DND-41 (cell line): Measurements from ENCODE around the gene IHH.

Experiments used
- ATAC-seq: fragments of 200-7000 bp; cut with Tn5 transposase; 3 replicates; pipeline ENCODE4 v1.9.1; 2021; ENCODE audit warnings: low read depth; ENCODE audit not compliant: insufficient read depth
- DNase-seq: peaks from one replicate; pipeline ENCODE4 v3.0.0-alpha.2; 2020
- H2AFZ ChIP-seq: 2 replicates; pipeline ENCODE4 v1.6.0; 2012; ENCODE audit warnings: low read depth, low read length
- H3K27ac ChIP-seq: 2 replicates; pipeline ENCODE4 v1.5.1; 2012; ENCODE audit warnings: low read length, inconsistent platforms
- H3K27me3 ChIP-seq: fragments of 200-600 bp; sonication (generic); 2 replicates; pipeline ENCODE4 v1.6.0; 2012; ENCODE audit warnings: low read length, mild to moderate bottlenecking, inconsistent platforms; ENCODE audit not compliant: insufficient read depth, poor library complexity
- H3K36me3 ChIP-seq: 2 replicates; pipeline ENCODE4 v1.5.1; 2012; ENCODE audit warnings: low read length, inconsistent platforms; ENCODE audit not compliant: insufficient read depth
- H3K4me1 ChIP-seq: 2 replicates; pipeline ENCODE4 v1.5.1; 2012; ENCODE audit warnings: mild to moderate bottlenecking, low read length; ENCODE audit not compliant: insufficient read depth
- H3K4me2 ChIP-seq: 2 replicates; pipeline ENCODE4 v1.6.0; 2012; ENCODE audit warnings: mild to moderate bottlenecking, moderate library complexity, low read length, inconsistent platforms; ENCODE audit not compliant: insufficient read depth
- H3K4me3 ChIP-seq, 2 experiments: fragments of 200-600 bp in 1 of 2; shearing (Covaris generic) in 1 of 2; 2 replicates each; pipeline ENCODE4 v1.5.1; 2012 to 2016; ENCODE audit warnings: inconsistent platforms in 2 of 2, low read length in 2 of 2, mild to moderate bottlenecking in 2 of 2, low read depth in 1 of 2, moderate library complexity in 1 of 2
- H3K79me2 ChIP-seq: 2 replicates; pipeline ENCODE4 v1.6.0; 2012; ENCODE audit warnings: low read length, inconsistent platforms; ENCODE audit not compliant: insufficient read depth
- H3K9ac ChIP-seq: 2 replicates; pipeline ENCODE4 v1.6.0; 2012; ENCODE audit warnings: low read depth, mild to moderate bottlenecking, inconsistent platforms, low read length, moderate library complexity
- H3K9me3 ChIP-seq: 2 replicates; pipeline ENCODE4 v1.5.1; 2012; ENCODE audit warnings: low read length, moderate library complexity, mild to moderate bottlenecking, inconsistent platforms; ENCODE audit not compliant: insufficient read depth, severe bottlenecking
- H4K20me1 ChIP-seq: 2 replicates; pipeline ENCODE4 v1.6.0; 2012; ENCODE audit warnings: low read length; ENCODE audit not compliant: insufficient read depth
- EZH2 ChIP-seq: IDR thresholded peaks from 3 replicates; pipeline ENCODE4 v1.6.1; 2012; ENCODE audit warnings: borderline replicate concordance, low read depth, mild to moderate bottlenecking, moderate library complexity, low read length, inconsistent platforms; ENCODE audit not compliant: severe bottlenecking
- TF ChIP-seq, protein P1 (sequence below): IDR thresholded peaks from 2 replicates; pipeline ENCODE4 v1.5.1; 2012; ENCODE audit warnings: borderline replicate concordance, low read length, moderate library complexity, mild to moderate bottlenecking; ENCODE audit not compliant: poor library complexity, severe bottlenecking; ENCODE audit errors: extremely low read depth

Gene IHH

DNA sequence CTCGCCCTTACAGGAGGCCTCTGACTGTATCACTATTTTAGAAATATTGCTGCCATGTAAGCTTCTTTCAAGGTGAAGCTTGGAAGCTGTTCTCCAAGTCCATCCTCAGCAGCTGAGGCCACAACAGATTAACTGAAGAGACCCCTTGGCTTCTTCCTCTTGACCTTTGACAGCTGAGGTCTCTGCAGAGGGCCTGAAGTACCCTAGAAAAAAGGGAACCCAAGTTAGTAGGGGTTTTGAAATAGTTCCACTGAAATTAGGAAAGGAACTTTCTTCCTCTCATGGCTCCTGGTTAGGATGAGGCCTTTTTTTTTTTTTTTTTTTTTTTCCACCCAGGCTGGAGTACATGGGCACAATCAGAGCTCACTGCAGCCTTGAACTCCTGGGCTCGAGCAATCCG lies 15.5 kb upstream of the IHH start:
- Histone ChIP-seq H3K27ac (no peak overlapping the region), H3K4me3 (no peak overlapping the region), H2AFZ (no peak overlapping the region), H3K79me2 (no peaks in the 10 kb centered on the region), H3K9me3 (no peaks in the 10 kb centered on the region), H3K4me1 (no peaks in the 10 kb centered on the region), H3K27me3 (no peaks in the 10 kb centered on the region), H3K4me2 (no peak overlapping the region), H3K36me3 (peaks cover 35% of the 10 kb centered on the region; the same call in 1 of the 2 replicates), H3K9ac (no peak overlapping the region), H4K20me1 (no peaks in the 10 kb centered on the region)
- ATAC-seq: no peak
- TF ChIP-seq, protein P1, sequence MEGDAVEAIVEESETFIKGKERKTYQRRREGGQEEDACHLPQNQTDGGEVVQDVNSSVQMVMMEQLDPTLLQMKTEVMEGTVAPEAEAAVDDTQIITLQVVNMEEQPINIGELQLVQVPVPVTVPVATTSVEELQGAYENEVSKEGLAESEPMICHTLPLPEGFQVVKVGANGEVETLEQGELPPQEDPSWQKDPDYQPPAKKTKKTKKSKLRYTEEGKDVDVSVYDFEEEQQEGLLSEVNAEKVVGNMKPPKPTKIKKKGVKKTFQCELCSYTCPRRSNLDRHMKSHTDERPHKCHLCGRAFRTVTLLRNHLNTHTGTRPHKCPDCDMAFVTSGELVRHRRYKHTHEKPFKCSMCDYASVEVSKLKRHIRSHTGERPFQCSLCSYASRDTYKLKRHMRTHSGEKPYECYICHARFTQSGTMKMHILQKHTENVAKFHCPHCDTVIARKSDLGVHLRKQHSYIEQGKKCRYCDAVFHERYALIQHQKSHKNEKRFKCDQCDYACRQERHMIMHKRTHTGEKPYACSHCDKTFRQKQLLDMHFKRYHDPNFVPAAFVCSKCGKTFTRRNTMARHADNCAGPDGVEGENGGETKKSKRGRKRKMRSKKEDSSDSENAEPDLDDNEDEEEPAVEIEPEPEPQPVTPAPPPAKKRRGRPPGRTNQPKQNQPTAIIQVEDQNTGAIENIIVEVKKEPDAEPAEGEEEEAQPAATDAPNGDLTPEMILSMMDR: no peak
- TF ChIP-seq EZH2: no peak
- no peak for DNase-seq

DNA sequence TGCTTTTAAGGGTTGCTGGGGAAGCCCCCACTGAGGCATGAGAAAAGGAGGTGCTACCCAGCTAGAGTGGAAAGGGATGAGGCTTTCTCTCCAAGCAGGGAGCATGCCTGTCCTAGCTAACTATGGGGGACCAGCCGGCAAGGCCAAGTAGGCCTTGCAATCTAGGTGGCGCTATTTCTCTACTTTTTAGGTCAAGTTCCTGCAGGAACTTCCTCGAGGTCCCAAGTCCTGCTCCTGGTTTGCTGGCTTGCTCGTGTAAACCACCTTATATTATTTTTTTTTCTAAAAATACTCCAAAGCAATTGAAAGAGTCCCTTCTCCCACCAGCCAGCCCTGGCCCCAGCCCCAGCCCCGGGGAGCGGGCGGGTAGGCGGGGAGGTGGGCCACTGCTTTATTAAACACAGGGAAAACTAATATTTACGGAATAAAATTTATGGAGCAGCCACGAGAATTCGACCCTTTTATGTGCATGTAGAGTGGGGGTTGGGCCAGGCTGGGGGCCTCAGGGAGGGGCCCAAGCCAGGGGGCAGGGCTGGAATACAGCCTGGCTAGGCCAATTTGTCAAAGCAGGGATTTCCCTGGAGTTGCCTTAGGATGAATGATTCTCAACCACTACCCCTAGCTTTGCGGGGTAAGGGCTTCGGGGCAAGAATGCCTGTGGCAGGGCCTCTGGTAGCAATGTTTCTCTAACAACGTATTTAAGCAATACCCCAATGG lies 12.8 kb upstream of the IHH start:
- no peak overlapping the region for H3K4me3 ChIP-seq
- no peaks in the 10 kb centered on the region for H3K4me1 ChIP-seq
- peak; percentile 20 for DNase-seq
- no peak overlapping the region for H3K9ac ChIP-seq
- TF ChIP-seq EZH2: no peak
- TF ChIP-seq, protein P1: peak; percentile 63
- ATAC-seq: no peak
- H3K27ac ChIP-seq: no peak overlapping the region
- H3K9me3 ChIP-seq: no peaks in the 10 kb centered on the region
- no peaks in the 10 kb centered on the region for H3K27me3 ChIP-seq
- no peaks in the 10 kb centered on the region for H4K20me1 ChIP-seq
- H3K4me2 ChIP-seq: no peak overlapping the region
- H3K79me2 ChIP-seq: no peaks in the 10 kb centered on the region
- peaks cover 35% of the 10 kb centered on the region; the same call in 1 of the 2 replicates for H3K36me3 ChIP-seq
- H2AFZ ChIP-seq: no peak overlapping the region

DNA sequence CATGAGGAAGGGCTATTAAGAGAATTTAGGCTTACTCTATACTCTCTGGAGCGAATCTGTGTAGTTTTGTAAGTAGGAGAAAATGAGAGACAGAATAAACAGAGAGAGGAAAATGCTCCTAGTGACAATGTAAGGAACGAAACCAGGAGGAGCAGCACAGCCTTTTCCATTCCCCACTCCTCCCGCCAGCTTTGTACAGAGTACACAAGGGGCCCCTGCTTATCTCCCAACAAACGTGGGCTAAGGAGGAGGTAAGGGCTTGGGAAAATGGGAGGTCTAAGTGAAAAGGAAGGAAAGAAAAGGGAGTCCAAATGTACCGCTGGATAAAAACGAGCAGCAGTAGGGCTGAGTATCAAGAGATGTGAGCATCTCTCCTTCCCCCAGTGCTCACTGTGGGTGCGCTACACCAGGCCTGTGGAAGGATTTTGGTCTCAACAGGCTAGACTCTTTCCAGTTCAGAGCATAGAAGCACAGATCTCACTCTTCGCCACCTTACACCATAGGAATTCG lies 12.1 kb upstream of the IHH start:
- Histone ChIP-seq H3K36me3 (peaks cover 32% of the 10 kb centered on the region; the same call in 1 of the 2 replicates), H3K4me1 (no peaks in the 10 kb centered on the region), H2AFZ (no peak overlapping the region), H3K27me3 (no peaks in the 10 kb centered on the region), H3K27ac (no peak overlapping the region), H3K9me3 (no peaks in the 10 kb centered on the region), H4K20me1 (no peaks in the 10 kb centered on the region), H3K4me3 (no peak overlapping the region), H3K4me2 (no peak overlapping the region), H3K79me2 (no peaks in the 10 kb centered on the region), H3K9ac (no peak overlapping the region)
- DNase-seq: no peak
- no peak for ATAC-seq
- TF ChIP-seq, protein P1: no peak
- no peak for TF ChIP-seq EZH2
